ENCODE results near the gene LAMA2. TPM values are rescaled to one million over a fixed set of nuclear protein-coding genes. Genes with fewer than 3 reads are reported as not detected.

Gene LAMA2
- total RNA-seq, 4 donors from 2014 or later, result 97.3 to 509 (median 200) TPM

DNA sequence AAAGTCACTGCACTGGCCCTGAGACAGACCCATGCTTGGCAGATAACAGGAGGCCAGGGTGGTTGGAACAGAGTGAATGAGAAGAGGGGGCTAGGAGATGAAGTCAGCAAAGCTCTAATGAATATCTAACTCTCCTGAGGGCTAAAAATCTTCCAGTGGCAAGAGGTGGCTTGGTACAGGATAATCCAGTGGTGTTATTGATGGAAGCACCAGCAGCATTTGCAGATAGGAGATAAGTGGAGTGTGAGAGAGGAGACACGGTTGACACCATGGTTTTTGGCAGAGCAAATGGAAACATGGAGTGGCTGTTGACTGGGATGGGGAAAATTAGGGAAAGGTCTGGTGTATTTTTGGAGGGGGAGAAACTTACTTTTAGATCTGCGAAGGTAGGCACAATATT lies 464.0 kb downstream of the LAMA2 start:
- DNase-seq (ENCODE audit: low spot score), result no peak
- no peak for ATAC-seq (ENCODE audit: low FRiP score)
- TF ChIP-seq, protein P1, sequence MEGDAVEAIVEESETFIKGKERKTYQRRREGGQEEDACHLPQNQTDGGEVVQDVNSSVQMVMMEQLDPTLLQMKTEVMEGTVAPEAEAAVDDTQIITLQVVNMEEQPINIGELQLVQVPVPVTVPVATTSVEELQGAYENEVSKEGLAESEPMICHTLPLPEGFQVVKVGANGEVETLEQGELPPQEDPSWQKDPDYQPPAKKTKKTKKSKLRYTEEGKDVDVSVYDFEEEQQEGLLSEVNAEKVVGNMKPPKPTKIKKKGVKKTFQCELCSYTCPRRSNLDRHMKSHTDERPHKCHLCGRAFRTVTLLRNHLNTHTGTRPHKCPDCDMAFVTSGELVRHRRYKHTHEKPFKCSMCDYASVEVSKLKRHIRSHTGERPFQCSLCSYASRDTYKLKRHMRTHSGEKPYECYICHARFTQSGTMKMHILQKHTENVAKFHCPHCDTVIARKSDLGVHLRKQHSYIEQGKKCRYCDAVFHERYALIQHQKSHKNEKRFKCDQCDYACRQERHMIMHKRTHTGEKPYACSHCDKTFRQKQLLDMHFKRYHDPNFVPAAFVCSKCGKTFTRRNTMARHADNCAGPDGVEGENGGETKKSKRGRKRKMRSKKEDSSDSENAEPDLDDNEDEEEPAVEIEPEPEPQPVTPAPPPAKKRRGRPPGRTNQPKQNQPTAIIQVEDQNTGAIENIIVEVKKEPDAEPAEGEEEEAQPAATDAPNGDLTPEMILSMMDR (IDR thresholded peaks at IDR 0.05), result no peak

DNA sequence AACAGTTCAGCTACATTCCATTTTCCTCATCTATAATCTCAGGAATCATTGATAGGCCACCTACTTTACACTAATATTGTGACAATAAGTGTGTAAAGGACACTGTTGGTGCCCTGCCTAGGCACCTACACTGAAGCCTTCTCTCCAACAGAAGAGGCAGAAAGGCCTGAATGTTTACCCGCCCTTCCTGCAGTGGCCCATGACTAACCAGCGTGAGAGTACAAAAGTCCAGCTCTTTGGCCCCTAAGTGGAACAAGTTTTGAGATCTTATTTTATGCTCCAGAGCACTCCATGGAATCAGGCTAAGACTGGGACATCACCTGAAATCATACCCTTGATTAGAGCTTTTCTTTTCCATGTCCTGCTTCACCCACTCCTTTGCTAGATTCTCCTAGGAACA lies 467.3 kb downstream of the LAMA2 start:
- no peak for DNase-seq (ENCODE audit: low spot score)
- ATAC-seq (ENCODE audit: low FRiP score), result no peak
- TF ChIP-seq, protein P1 (IDR thresholded peaks at IDR 0.05), result no peak

DNA sequence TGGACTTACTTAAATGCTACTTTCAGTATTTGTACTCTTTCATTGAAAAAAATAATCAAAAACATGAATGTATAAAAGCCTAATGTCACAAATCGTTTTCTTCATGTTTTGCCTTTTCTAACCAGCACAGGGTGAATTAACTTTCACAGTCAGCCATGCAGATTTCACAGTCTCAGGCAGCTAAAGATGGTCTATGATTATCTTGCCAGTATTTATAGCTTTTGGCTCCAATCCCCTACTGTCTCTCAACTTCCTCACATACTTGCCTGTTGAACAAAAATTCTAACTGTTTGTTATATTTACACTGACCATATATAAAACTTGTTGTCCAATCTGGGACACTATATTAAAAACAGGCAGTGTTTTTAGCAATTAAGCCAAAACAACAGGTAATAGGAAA lies 468.9 kb downstream of the LAMA2 start:
- ATAC-seq (ENCODE audit: low FRiP score), result no peak
- no peak for DNase-seq (ENCODE audit: low spot score)
- TF ChIP-seq, protein P1 (IDR thresholded peaks at IDR 0.05), result no peak

DNA sequence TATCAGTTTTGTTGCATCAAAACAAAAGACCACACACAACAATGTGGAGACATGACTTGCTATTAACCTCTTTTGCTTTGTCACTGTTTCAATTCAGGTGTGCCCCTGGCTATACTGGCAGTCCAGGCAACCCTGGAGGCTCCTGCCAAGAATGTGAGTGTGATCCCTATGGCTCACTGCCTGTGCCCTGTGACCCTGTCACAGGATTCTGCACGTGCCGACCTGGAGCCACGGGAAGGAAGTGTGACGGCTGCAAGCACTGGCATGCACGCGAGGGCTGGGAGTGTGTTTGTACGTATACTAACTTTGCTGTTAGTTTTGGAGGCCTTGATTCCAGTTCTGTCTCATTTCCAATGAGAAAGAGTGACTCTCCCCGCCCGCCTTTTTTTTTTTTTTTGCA lies 470.1 kb downstream of the LAMA2 start:
- DNase-seq (ENCODE audit: low spot score) (no peak), ATAC-seq (ENCODE audit: low FRiP score) (no peak)
- TF ChIP-seq, protein P1 (IDR thresholded peaks at IDR 0.05), result no peak

DNA sequence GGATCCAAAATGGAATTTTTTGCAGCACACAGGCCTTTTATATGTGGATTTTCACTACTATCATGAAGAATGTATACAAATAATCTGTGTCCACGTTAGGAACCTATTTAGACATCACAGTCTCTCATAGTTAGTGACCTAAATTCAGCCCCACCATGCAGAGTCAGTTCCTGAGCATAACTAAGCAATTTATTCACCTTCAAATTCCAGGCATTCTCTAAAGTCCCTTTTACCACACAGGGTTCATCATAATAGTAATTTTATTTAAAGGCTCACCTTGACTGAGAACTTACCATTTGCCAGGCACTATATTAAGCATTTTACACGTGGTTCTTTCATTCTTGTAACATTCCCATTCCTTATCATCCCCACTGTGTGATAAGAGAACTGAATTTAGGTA lies 473.2 kb downstream of the LAMA2 start:
- ATAC-seq (ENCODE audit: low FRiP score), result no peak
- DNase-seq (ENCODE audit: low spot score), result no peak
- TF ChIP-seq, protein P1 (IDR thresholded peaks at IDR 0.05), result no peak

DNA sequence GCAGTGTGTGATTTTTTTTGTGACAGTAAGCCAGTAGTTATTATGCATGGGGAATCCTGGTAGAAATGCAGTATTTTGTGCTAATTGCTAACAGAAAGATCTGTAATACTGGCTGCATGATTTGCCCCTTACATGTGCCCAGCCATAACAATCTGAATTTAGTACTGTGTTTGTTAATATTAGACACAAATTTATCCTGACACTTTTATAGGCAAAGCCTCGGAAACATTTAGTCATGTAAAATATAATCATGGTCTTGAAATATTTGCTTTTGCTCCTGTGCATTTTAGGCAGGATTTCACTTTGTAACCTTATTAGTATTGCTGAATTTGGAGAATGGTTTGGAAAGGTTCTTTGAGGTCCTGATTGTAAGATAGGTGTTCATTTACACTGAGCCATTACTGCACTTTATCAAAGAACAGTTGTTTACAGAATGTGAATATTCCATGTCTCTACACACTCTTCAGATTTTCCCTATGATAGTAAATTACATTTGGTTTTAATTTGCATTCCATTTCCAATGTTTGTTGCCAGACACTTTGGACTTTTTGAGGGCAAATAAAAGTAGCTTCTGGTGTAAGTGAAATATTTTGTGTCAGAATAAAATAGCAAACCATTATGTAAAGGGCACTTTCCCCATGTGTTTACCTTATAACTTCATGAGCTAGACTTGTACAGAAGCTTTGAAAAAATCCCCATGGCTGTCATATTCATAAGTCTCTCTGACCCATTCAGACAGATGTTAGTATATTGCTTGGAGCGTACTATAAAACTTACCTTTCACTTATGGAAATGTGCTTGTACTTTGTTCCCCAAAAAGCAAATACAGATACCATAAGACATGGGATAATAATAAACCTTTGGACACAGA lies 477.1 kb downstream of the LAMA2 start:
- TF ChIP-seq, protein P1 (IDR thresholded peaks at IDR 0.05), result no peak
- DNase-seq (ENCODE audit: low spot score) (no peak), ATAC-seq (ENCODE audit: low FRiP score) (no peak)

DNA sequence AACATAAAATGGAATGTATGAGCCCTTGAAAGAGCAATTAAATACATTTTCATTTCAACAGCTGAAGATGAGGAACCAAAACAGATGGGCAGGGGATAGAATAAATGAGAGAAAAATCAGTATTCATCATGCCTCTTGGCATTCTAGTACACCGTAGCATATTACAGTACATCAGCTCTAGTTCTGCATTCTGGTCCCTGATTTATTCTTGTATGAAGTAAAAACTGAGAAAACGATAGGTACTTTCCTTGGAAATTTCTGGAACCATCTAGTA lies 477.7 kb downstream of the LAMA2 start:
- TF ChIP-seq, protein P1 (IDR thresholded peaks at IDR 0.05), result no peak
- no peak for ATAC-seq (ENCODE audit: low FRiP score)
- no peak for DNase-seq (ENCODE audit: low spot score)

All from omental fat pad (tissue), 4 donors.